A549 (cell line): ENCODE results near the gene TRANK1.

Source experiments
- EP300 ChIP-seq, 2 experiments: fragments of >200 bp; sonication (Bioruptor Twin); formaldehyde crosslinking; IDR thresholded peaks; 2 replicates in 1 of 2; 3 replicates in 1 of 2; pipeline ENCODE4 v1.6.1; 2016 to 2017
- ESRRA ChIP-seq: fragments of 150-350 bp; IDR thresholded peaks from 2 replicates; pipeline ENCODE4 v1.6.1; 2014; ENCODE audit warnings: mild to moderate bottlenecking, low read length, borderline replicate concordance
- GATA3 ChIP-seq: IDR thresholded peaks from 2 replicates; pipeline ENCODE4 v1.6.1; 2012; ENCODE audit warnings: borderline replicate concordance
- KDM1A ChIP-seq: fragments of 200-600 bp; sonication (generic); IDR thresholded peaks from 2 replicates; pipeline ENCODE4 v1.6.1; 2016; ENCODE audit warnings: low read depth, mild to moderate bottlenecking
- MAFK ChIP-seq: fragments of 450-650 bp; IDR thresholded peaks from 2 replicates; pipeline ENCODE4 v1.6.1; 2014; ENCODE audit not compliant: partially characterized antibody
- NFE2L2 ChIP-seq: fragments of 150-350 bp; conservative IDR thresholded peaks from 2 replicates; pipeline ENCODE4 v1.6.1; 2014; ENCODE audit warnings: low read length
- PHF8 ChIP-seq: fragments of 200-600 bp; sonication (generic); IDR thresholded peaks from 2 replicates; pipeline ENCODE4 v1.6.1; 2016; ENCODE audit warnings: low read depth, mild to moderate bottlenecking, antibody characterized with exemption, moderate library complexity, borderline replicate concordance
- RCOR1 ChIP-seq: fragments of 150-350 bp; IDR thresholded peaks from 2 replicates; pipeline ENCODE4 v1.6.1; 2014; ENCODE audit warnings: antibody characterized with exemption, low read length, low read depth
- TF ChIP-seq, protein P1 (sequence below): fragments of >200 bp; sonication (Bioruptor Twin); formaldehyde crosslinking; IDR thresholded peaks from 3 replicates; pipeline ENCODE4 v1.5.1; 2016
- TF ChIP-seq, protein P2 (sequence below): fragments of >200 bp; sonication (Bioruptor Twin); formaldehyde crosslinking; IDR thresholded peaks from 3 replicates; pipeline ENCODE4 v1.6.1; 2016
- TF ChIP-seq, protein P3 (sequence below): fragments of 450-650 bp; IDR thresholded peaks from 2 replicates; pipeline ENCODE4 v1.6.1; 2014; ENCODE audit warnings: antibody characterized with exemption

DNA sequence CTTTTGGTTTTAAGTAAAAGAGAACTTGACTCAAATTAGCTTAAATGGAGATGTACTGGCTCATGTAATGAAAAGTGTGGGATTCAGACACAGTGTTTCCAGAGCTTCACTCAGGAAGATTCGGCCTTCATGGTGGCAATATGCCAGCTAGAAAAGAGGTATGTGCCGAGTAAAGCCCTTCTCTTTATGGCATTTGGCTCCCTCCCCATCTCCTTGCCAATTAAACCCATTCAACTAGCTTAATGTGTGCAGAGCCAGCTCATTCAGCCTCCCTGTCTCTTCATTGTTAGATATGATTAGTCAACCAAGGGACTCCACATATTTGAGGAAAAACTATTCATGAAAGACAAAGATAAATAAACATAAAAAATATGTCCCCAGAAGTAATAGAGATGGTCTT is 15.0 kb upstream of the TRANK1 start:
- no peak for TF ChIP-seq RCOR1
- no peak for TF ChIP-seq GATA3
- TF ChIP-seq, protein P1, sequence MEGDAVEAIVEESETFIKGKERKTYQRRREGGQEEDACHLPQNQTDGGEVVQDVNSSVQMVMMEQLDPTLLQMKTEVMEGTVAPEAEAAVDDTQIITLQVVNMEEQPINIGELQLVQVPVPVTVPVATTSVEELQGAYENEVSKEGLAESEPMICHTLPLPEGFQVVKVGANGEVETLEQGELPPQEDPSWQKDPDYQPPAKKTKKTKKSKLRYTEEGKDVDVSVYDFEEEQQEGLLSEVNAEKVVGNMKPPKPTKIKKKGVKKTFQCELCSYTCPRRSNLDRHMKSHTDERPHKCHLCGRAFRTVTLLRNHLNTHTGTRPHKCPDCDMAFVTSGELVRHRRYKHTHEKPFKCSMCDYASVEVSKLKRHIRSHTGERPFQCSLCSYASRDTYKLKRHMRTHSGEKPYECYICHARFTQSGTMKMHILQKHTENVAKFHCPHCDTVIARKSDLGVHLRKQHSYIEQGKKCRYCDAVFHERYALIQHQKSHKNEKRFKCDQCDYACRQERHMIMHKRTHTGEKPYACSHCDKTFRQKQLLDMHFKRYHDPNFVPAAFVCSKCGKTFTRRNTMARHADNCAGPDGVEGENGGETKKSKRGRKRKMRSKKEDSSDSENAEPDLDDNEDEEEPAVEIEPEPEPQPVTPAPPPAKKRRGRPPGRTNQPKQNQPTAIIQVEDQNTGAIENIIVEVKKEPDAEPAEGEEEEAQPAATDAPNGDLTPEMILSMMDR, result no peak
- TF ChIP-seq KDM1A, result no peak
- no peak for TF ChIP-seq ESRRA
- TF ChIP-seq MAFK, result no peak
- TF ChIP-seq EP300 (IDR thresholded peaks at IDR 0.05), result no peak
- TF ChIP-seq, protein P2, sequence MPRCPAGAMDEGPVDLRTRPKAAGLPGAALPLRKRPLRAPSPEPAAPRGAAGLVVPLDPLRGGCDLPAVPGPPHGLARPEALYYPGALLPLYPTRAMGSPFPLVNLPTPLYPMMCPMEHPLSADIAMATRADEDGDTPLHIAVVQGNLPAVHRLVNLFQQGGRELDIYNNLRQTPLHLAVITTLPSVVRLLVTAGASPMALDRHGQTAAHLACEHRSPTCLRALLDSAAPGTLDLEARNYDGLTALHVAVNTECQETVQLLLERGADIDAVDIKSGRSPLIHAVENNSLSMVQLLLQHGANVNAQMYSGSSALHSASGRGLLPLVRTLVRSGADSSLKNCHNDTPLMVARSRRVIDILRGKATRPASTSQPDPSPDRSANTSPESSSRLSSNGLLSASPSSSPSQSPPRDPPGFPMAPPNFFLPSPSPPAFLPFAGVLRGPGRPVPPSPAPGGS, result no peak
- no peak for TF ChIP-seq NFE2L2
- TF ChIP-seq, protein P3, sequence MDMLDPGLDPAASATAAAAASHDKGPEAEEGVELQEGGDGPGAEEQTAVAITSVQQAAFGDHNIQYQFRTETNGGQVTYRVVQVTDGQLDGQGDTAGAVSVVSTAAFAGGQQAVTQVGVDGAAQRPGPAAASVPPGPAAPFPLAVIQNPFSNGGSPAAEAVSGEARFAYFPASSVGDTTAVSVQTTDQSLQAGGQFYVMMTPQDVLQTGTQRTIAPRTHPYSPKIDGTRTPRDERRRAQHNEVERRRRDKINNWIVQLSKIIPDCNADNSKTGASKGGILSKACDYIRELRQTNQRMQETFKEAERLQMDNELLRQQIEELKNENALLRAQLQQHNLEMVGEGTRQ, result no peak
- no peak for TF ChIP-seq PHF8
